ENCODE data around the gene YARS2. TPM values are rescaled to one million over a fixed set of nuclear protein-coding genes. Genes with fewer than 3 reads are reported as not detected.

YARS2 gene
- total RNA-seq, 1 experiment from 2014 or later = 41.4 TPM

DNA sequence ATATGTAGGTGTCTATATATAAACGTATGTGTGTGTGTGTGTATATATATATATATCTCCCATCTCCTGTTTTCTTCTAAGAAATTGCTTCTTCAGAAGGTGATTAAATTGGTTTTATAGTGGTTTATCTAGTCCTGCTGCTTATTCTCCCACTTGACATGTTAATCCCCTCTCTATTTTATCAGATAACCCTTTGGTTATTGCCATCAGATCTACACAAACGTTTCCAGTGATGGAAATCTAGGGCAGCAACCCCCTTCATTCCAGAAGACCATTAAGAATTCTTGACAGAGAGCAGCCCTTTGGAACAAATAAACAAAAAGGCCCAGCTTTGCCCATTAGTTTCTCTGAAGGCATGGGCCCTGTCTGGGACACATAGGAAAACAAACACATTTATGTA, 34.2 kb upstream of the YARS2 start:
- Histone ChIP-seq H3K18ac (ENCODE audit: insufficient read length, low read depth, low read length) (no peak overlapping the region), H3K27me3 (ENCODE audit: insufficient read depth, low read length) (no peaks in the 10 kb centered on the region; the same call in 1 of the 2 replicates), H3K4me1 (ENCODE audit: insufficient read depth, low read length) (no peaks in the 10 kb centered on the region), H3K23ac (ENCODE audit: insufficient read length, low read depth, low read length) (no peak overlapping the region), H3K27ac (ENCODE audit: insufficient read length, low read depth, low read length) (no peak overlapping the region), H2BK12ac (ENCODE audit: insufficient read length, low read depth, low read length) (no peak overlapping the region), H2AK5ac (ENCODE audit: insufficient read length, low read length) (no peak overlapping the region), H3K9ac (ENCODE audit: extremely low read depth, insufficient read length, low read length) (no peak overlapping the region), H4K5ac (ENCODE audit: insufficient read length, low read depth, low read length) (no peak overlapping the region), H2BK120ac (ENCODE audit: low read depth, low read length, poor library complexity, severe bottlenecking) (no peak overlapping the region), H4K20me1 (ENCODE audit: control insufficient read depth, insufficient read depth, insufficient read length) (no peaks in the 10 kb centered on the region), H2BK15ac (ENCODE audit: low read depth, low read length) (no peak overlapping the region), H2AFZ (ENCODE audit: low read length) (no peak overlapping the region), H3K4me2 (ENCODE audit: insufficient read depth, insufficient read length, low read length) (no peak overlapping the region), H2BK5ac (ENCODE audit: insufficient read length, low read length) (no peak overlapping the region), H4K8ac (replicated peaks; ENCODE audit: insufficient read length, low read depth, low read length) (no peak overlapping the region), H3K23me2 (ENCODE audit: insufficient read length, low read depth, low read length, poor library complexity, severe bottlenecking) (no peaks in the 10 kb centered on the region), H3T11ph (ENCODE audit: low read length) (no peak overlapping the region), H3K14ac (ENCODE audit: insufficient read depth, low read length) (no peak overlapping the region), H3K9me3 (ENCODE audit: control insufficient read depth, low read depth, low read length) (no peaks in the 10 kb centered on the region), H3K79me1 (ENCODE audit: insufficient read depth, low read depth, low read length, poor library complexity, severe bottlenecking) (no peaks in the 10 kb centered on the region), H3K4ac (ENCODE audit: low read depth, low read length) (no peak overlapping the region), H3K79me2 (ENCODE audit: insufficient read depth, low read length) (no peaks in the 10 kb centered on the region), H4K91ac (ENCODE audit: insufficient read length, low read depth, low read length) (no peak overlapping the region), H2BK20ac (ENCODE audit: low read depth, low read length, poor library complexity, severe bottlenecking) (no peak overlapping the region), H3K56ac (ENCODE audit: insufficient read length, low read depth, low read length) (no peak overlapping the region)
- H3K9me3 Mint-ChIP-seq = peaks cover 3 to 4% of the 10 kb centered on the region in 2 experiments; a peak in 3 of 5 replicates
- TF ChIP-seq, protein P1, sequence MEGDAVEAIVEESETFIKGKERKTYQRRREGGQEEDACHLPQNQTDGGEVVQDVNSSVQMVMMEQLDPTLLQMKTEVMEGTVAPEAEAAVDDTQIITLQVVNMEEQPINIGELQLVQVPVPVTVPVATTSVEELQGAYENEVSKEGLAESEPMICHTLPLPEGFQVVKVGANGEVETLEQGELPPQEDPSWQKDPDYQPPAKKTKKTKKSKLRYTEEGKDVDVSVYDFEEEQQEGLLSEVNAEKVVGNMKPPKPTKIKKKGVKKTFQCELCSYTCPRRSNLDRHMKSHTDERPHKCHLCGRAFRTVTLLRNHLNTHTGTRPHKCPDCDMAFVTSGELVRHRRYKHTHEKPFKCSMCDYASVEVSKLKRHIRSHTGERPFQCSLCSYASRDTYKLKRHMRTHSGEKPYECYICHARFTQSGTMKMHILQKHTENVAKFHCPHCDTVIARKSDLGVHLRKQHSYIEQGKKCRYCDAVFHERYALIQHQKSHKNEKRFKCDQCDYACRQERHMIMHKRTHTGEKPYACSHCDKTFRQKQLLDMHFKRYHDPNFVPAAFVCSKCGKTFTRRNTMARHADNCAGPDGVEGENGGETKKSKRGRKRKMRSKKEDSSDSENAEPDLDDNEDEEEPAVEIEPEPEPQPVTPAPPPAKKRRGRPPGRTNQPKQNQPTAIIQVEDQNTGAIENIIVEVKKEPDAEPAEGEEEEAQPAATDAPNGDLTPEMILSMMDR (conservative IDR thresholded peaks at IDR 0.05) = no peak
- H3K4me3 Mint-ChIP-seq = no peak overlapping the region
- no peak overlapping the region for H3K27ac Mint-ChIP-seq
- no peaks in the 10 kb centered on the region for H3K27me3 Mint-ChIP-seq (ENCODE audit: low read depth)
- no peak for DNase-seq
- peaks cover 0 to 17% (median 4%) of the 10 kb centered on the region in 3 experiments; a peak in 3 of 7 replicates for H3K36me3 Mint-ChIP-seq (ENCODE audit: insufficient read depth in 1 of 3, low read depth in 3 of 3)
- no CpG with 5 or more reads among the region's 2 CpGs for WGBS (ENCODE audit: extremely low coverage, insufficient read length, low lambda C conversion rate)
- H3K4me1 Mint-ChIP-seq = peaks cover 0 to 2% of the 10 kb centered on the region in 2 experiments; a peak in 1 of 4 replicates
